Left ventricle myocardium inferior (tissue), 1 donor: Measurements from ENCODE around the gene ISCU. TPM values are rescaled to one million over a fixed set of nuclear protein-coding genes. Genes with fewer than 3 reads are reported as not detected.
"Not testable (repeated sequence)": the region's sequence is repeated elsewhere in the genome, so short reads cannot be mapped to it uniquely, and the experiment has no call there.

Experiments
- DNase-seq: peaks from one replicate; pipeline ENCODE4 v3.0.0-alpha.2; 2020
- H3K27ac ChIP-seq: fragments of 200-600 bp; replicated peaks from 2 replicates; pipeline ENCODE4 v1.8.0; 2021
- H3K27me3 ChIP-seq: fragments of 200-600 bp; 2 replicates; pipeline ENCODE4 v1.8.0; 2021; ENCODE audit warnings: low read depth
- H3K36me3 ChIP-seq: fragments of 200-600 bp; 2 replicates; pipeline ENCODE4 v1.8.0; 2021
- H3K4me1 ChIP-seq: fragments of 200-600 bp; 2 replicates; pipeline ENCODE4 v1.8.0; 2021
- H3K4me3 ChIP-seq: fragments of 200-600 bp; 2 replicates; pipeline ENCODE4 v1.8.0; 2021; ENCODE audit warnings: mild to moderate bottlenecking, moderate library complexity
- H3K9me3 ChIP-seq: fragments of 200-600 bp; replicated peaks from 2 replicates; pipeline ENCODE4 v1.8.0; 2021
- CTCF ChIP-seq: fragments of 200-600 bp; IDR thresholded peaks from 2 replicates; pipeline ENCODE4 v1.8.0; 2021; ENCODE audit warnings: antibody characterized with exemption, mild to moderate bottlenecking, borderline replicate concordance
- intact Hi-C: fragments of 100-400 bp; cut with micrococcal nuclease; formaldehyde crosslinking; loops from one replicate; pipeline ENCODE4 v1.11.0; 2022
- total RNA-seq: library from RNA; stranded (reverse); fragmentation: NEBNext Ultra II Directional; extraction: Animal tissue kit (Norgen Biotek cat#: 25700); gene quantifications from one replicate; pipeline ENCODE4 v1.2.1, GENCODE V29; 2021
- donor health status: DM: no; HTN: yes; CAD: no; lungs with severe emphysema.

Gene ISCU
- total RNA-seq, 1 donor from 2014 or later: 560 TPM

- Histone ChIP-seq H3K27me3 (peaks cover 15% of the 10 kb centered on the region), H3K4me3 (no peak overlapping the region), H3K27ac (no peak overlapping the region), H3K4me1 (peaks cover 4% of the 10 kb centered on the region), H3K9me3 (no peaks in the 10 kb centered on the region), H3K36me3 (no peaks in the 10 kb centered on the region)
- TF ChIP-seq CTCF: no peak
- no peak for DNase-seq
- intact Hi-C loops: no loop called here
Observed at GRCh38 chr12:108589840-108590229, 27.4 kb downstream of the ISCU start.

- H3K9me3 ChIP-seq, H3K4me1 ChIP-seq, H3K27ac ChIP-seq, H3K36me3 ChIP-seq, DNase-seq, H3K4me3 ChIP-seq, intact Hi-C loops: not testable (repeated sequence)
- H3K27me3 ChIP-seq: peaks cover 15% of the 10 kb centered on the region
Observed at GRCh38 chr12:108590463-108590862, 28.1 kb downstream of the ISCU start.

GRCh38 chr12:108591267-108591980, 29.0 kb downstream of the ISCU start:
- peaks cover 4% of the 10 kb centered on the region for H3K4me1 ChIP-seq

GRCh38 chr12:108592033-108592909, 29.9 kb downstream of the ISCU start:
- Histone ChIP-seq H3K36me3 (no peaks in the 10 kb centered on the region), H3K27ac (no peak overlapping the region), H3K4me1 (peaks cover 4% of the 10 kb centered on the region), H3K9me3 (no peaks in the 10 kb centered on the region), H3K4me3 (no peak overlapping the region), H3K27me3 (peaks cover 15% of the 10 kb centered on the region)
- no peak for DNase-seq
- intact Hi-C loops: no loop called here
- no peak for TF ChIP-seq CTCF

More at GRCh38 chr12:108591267-108591980, 29.0 kb downstream of the ISCU start:
- H3K4me3 ChIP-seq: no peak overlapping the region
- H3K27me3 ChIP-seq: peaks cover 15% of the 10 kb centered on the region
- TF ChIP-seq CTCF: no peak
- intact Hi-C loops: no loop called here
- DNase-seq: no peak
- H3K36me3 ChIP-seq: no peaks in the 10 kb centered on the region
- no peak overlapping the region for H3K27ac ChIP-seq
- H3K9me3 ChIP-seq: no peaks in the 10 kb centered on the region

GRCh38 chr12:108594323-108594903, 32.0 kb downstream of the ISCU start:
- H3K4me3 ChIP-seq: no peak overlapping the region

More at GRCh38 chr12:108594323-108594903, 32.0 kb downstream of the ISCU start:
- intact Hi-C loops: no loop called here
- H3K36me3 ChIP-seq: no peaks in the 10 kb centered on the region
- H3K27ac ChIP-seq: no peak overlapping the region
- H3K9me3 ChIP-seq: no peaks in the 10 kb centered on the region
- TF ChIP-seq CTCF: no peak
- H3K4me1 ChIP-seq: no peaks in the 10 kb centered on the region
- peaks cover 6% of the 10 kb centered on the region for H3K27me3 ChIP-seq
- DNase-seq: no peak
